Measurements from ENCODE around the gene B9D1.

B9D1 gene

GRCh38 chr17:19332371-19333131 lies 30.0 kb downstream of the B9D1 start:
- no peak for DNase-seq (ENCODE audit: low read depth, low spot score)
- no peak overlapping the region for H3K4me3 ChIP-seq (ENCODE audit: low read depth, low read length)
- ChIA-PET POLR2A (no interaction called here), CTCF (interaction anchor here (0.9 to 2.6 kb wide), 6 partner anchors 9 to 434 kb away, joined by 3 to 7 read pairs (median 4); partner anchors contain the start of gene B9D1)
- TF ChIP-seq CTCF (IDR thresholded peaks at IDR 0.05; ENCODE audit: insufficient read depth, low read length, missing control alignments) = no peak

- CTCF ChIA-PET = interaction anchor here (0.9 to 2.6 kb wide), 5 partner anchors 10 to 435 kb away, joined by 3 to 7 read pairs (median 5); partner anchors contain the start of gene B9D1
- POLR2A ChIA-PET = no interaction called here
- H3K4me3 ChIP-seq (ENCODE audit: low read depth, low read length) = no peak overlapping the region
- TF ChIP-seq CTCF (IDR thresholded peaks at IDR 0.05; ENCODE audit: insufficient read depth, low read length, missing control alignments) = no peak
- DNase-seq (ENCODE audit: low read depth, low spot score) = no peak
These were observed 30.8 kb downstream of the B9D1 start for GRCh38 chr17:19331543-19332245.

- CTCF ChIA-PET = interaction anchor here (1.3 kb wide), 1 partner anchor 32 kb away, joined by 5 read pairs; no protein-coding TSS in a partner anchor
- peak; percentile 70 for DNase-seq (ENCODE audit: low read depth, low spot score)
- H3K4me3 ChIP-seq (ENCODE audit: low read depth, low read length) = no peak overlapping the region
- TF ChIP-seq CTCF (IDR thresholded peaks at IDR 0.05; ENCODE audit: insufficient read depth, low read length, missing control alignments) = no peak
- POLR2A ChIA-PET = no interaction called here
These were observed 31.4 kb downstream of the B9D1 start for GRCh38 chr17:19331134-19331533.

- DNase-seq (ENCODE audit: low read depth, low spot score) = no peak
- no peak for TF ChIP-seq CTCF (IDR thresholded peaks at IDR 0.05; ENCODE audit: insufficient read depth, low read length, missing control alignments)
- ChIA-PET CTCF (no interaction called here), POLR2A (no interaction called here)
- H3K4me3 ChIP-seq (ENCODE audit: low read depth, low read length) = no peak overlapping the region
These were observed 32.3 kb downstream of the B9D1 start for GRCh38 chr17:19330271-19330670.

GRCh38 chr17:19329839-19330238 lies 32.7 kb downstream of the B9D1 start:
- DNase-seq (ENCODE audit: low read depth, low spot score) = no peak
- ChIA-PET POLR2A (no interaction called here), CTCF (no interaction called here)
- H3K4me3 ChIP-seq (ENCODE audit: low read depth, low read length) = no peak overlapping the region
- TF ChIP-seq CTCF (IDR thresholded peaks at IDR 0.05; ENCODE audit: insufficient read depth, low read length, missing control alignments) = no peak

- H3K4me3 ChIP-seq (ENCODE audit: low read depth, low read length) = no peak overlapping the region
- POLR2A ChIA-PET = no interaction called here
- CTCF ChIA-PET = no interaction called here
- no peak for TF ChIP-seq CTCF (IDR thresholded peaks at IDR 0.05; ENCODE audit: insufficient read depth, low read length, missing control alignments)
- no peak for DNase-seq (ENCODE audit: low read depth, low spot score)
These were observed 33.4 kb downstream of the B9D1 start for GRCh38 chr17:19329136-19329535.
